AG04450 (cell line): ENCODE results near the gene WDR90. TPM values are rescaled to one million over a fixed set of nuclear protein-coding genes. Genes with fewer than 3 reads are reported as not detected.
A peak's percentile ranks its signal among the peaks of the same experiment; 100 is the strongest.

Source experiments
- CTCF ChIA-PET: fragments of 300-600, 350-600 bp; formaldehyde crosslinking; extraction: SDS; loops from one replicate; lab custom pipeline; 2022; ENCODE audit warnings: antibody characterized with exemption, inconsistent platforms; lab: Charles Lee
- POLR2A ChIA-PET: fragments of 350-600 bp; formaldehyde crosslinking; extraction: SDS; loops from one replicate; lab custom pipeline; 2021; ENCODE audit warnings: antibody characterized with exemption, inconsistent platforms; lab: Yijun Ruan, JAX
- DNase-seq: peaks from one replicate; pipeline ENCODE4 v3.0.0-alpha.2; 2011; ENCODE audit warnings: low read depth, low spot score
- H3K27ac ChIP-seq: one replicate; pipeline ENCODE4 v1.5.1; 2012; ENCODE audit warnings: low read depth, low read length, control low read depth
- H3K27me3 ChIP-seq: one replicate; pipeline ENCODE4 v1.6.0; 2012; ENCODE audit warnings: low read length; ENCODE audit not compliant: control insufficient read depth, insufficient read depth
- H3K4me3 ChIP-seq: 2 replicates; pipeline ENCODE4 v1.5.1; 2011; ENCODE audit warnings: mild to moderate bottlenecking, low read depth, low read length, control low read depth
- H3K9me3 ChIP-seq: 2 replicates; pipeline ENCODE4 v1.5.1; 2012; ENCODE audit warnings: low read length; ENCODE audit not compliant: control insufficient read depth, insufficient read depth
- CTCF ChIP-seq: IDR thresholded peaks from 2 replicates; pipeline ENCODE4 v1.5.1; 2011; ENCODE audit warnings: low read depth, low read length, control low read depth, inconsistent platforms
- polyA plus RNA-seq: library from polyadenylated mRNA; depleted of rRNA; stranded (reverse); fragments of >200 nt; gene quantifications from 2 replicates; pipeline ENCODE4 v1.2.3, GENCODE V29; 2011

WDR90 gene
- polyA plus RNA-seq, 1 experiment, result 2.1 TPM

DNA sequence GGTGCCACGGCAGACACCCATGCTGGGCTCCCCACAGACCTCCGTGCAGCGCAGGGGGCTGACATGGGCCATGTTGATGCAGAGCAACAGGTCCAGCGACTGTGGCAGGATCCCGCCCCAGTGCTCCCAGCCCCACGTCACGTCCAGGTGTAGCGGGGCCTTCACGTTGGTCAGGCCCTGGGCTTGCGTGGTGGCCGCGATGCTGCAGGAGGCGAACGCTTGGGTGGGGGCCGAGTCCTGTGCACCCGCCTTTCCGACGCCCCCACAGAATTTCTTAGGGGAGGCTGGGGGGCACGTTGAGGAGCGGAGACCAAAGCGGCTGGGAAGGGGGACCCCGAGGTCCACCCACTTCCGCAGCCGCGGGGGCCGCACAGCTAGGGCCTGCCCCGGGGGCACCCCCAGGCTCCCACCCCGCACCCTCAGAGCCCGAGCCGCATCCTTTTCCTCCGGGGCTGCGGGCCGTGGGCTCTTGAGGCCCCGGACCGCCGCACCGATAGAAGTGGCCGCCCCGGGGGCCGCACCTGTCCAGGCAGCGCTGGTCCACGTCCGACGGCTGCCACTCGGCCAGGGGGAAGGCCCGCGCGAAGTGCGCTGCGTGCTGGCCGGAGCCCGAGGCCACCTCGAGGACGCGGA lies 13.5 kb upstream of the WDR90 start:
- Histone ChIP-seq H3K9me3 (no peaks in the 10 kb centered on the region; the same call in 1 of the 2 replicates), H3K27me3 (no peaks in the 10 kb centered on the region), H3K27ac (peak overlapping the region; percentile 21), H3K4me3 (peak overlapping the region; percentile 84)
- CTCF ChIA-PET, result no interaction called here
- POLR2A ChIA-PET, result interaction anchor here (0.7 to 1.0 kb wide), 5 partner anchors 8 to 153 kb away, joined by 3 to 10 read pairs (median 5); partner anchors contain the start of genes CAPN15, CHTF18, RPUSD1 and WDR90
- TF ChIP-seq CTCF, result no peak
- no peak for DNase-seq

DNA sequence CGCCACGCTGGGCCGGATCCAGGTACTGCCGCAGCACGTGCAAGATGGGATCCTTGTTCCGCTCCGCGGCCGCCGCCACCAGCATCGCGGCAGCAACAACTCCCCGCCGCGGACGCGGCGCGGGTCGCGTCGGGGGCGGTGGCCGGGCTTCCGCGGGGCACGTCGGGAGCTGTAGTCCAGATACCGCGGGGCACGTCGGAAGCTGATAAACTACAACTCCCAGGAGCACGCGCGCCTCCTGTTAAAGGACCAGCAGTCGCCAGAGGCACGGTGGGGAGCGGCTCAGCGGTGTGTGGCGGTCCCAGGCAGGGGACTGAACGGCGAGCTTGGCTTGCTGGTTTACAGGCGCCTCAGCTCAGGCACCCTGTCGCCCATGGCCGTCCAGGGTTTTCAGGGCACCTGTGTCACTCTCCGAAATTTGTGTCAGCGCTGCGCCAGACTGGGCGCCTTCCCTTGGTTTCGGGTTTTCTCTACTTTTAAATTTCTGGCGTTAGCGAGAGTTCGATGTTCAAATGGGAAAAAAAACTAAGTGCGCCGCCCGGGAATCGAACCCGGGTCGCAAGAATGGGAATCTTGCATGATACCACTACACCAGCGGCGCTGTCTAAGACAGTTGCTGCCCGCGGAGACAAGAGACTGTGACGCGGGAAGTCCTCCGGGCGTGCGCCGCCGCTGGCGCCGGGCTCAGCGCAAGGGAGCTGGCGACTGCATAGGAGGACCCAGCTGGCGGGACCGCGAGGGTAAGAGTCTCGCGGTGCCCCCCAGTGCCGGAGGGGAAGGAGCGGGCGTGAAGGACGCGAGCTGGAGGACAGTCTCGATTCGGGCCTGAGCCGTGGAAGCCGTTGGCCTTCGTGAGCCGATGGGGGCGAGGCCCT lies 12.7 kb upstream of the WDR90 start, which contains the start of gene METTL26:
METTL26 (minus strand) TSS at position 100 of the 875 bp plus-strand sequence; CDS start at position 85, 15 bp downstream.
- no peaks in the 10 kb centered on the region; the same call in 1 of the 2 replicates for H3K9me3 ChIP-seq
- DNase-seq, result peak; percentile 78
- ChIA-PET CTCF (no interaction called here), POLR2A (interaction anchor here (0.7 to 1.0 kb wide), 5 partner anchors 9 to 152 kb away, joined by 3 to 10 read pairs (median 5); partner anchors contain the start of genes CAPN15, CHTF18, RPUSD1 and WDR90)
- H3K4me3 ChIP-seq, result peak within 1 kb of the TSS; percentile 84
- no peaks in the 10 kb centered on the region for H3K27me3 ChIP-seq
- no peak for TF ChIP-seq CTCF
- H3K27ac ChIP-seq, result peak within 1 kb of the TSS; percentile 89

DNA sequence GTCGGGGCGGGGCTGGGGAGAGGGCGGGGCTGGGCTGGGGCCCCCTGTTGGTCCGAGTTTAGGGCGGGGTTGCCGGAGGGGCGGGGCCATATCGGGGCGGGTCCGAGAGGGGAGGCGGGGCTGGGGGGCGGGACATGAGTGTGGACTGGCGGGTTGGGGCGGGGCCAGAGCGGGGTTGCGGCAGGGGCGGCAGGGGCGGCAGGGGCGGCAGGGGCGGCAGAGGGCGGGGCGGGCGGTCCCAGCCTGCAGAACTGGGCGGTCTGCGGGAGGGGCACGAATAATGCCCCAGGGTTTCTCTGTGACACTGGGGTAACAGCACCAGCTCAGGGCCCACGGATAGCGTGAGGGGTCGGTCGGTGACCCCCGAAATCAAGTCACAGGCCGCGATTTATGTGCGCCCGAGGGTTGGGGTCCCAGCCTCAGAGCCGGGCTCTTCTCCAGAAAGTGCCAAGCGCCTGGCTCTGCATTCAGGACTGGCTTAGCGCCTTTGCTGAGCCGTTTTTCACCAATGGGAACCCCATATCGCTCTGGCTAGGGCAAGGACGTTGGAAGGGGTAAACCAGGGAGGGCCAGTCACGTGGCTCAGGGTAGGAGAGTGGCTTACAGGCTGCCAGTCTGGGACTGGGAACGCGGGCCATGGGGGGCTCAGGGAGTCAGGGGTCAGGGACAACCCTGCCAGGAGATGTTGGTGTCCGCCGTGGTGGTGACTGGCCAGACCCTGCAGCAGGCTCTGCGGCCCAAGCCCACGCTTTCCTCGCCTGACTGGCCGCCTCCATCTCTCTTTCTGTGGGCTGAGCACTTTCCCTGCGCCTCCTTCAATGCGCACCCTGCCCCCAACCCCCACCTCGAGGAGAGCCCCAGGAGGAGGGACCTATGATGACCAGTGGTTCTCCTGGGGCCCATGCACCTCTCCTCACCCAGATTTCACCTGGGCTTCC lies 11.8 kb upstream of the WDR90 start:
- CTCF ChIA-PET, result no interaction called here
- POLR2A ChIA-PET, result no interaction called here
- no peaks in the 10 kb centered on the region; the same call in 1 of the 2 replicates for H3K9me3 ChIP-seq
- peak; percentile 72 for DNase-seq
- H3K4me3 ChIP-seq, result peak overlapping the region; percentile 84
- H3K27me3 ChIP-seq, result no peaks in the 10 kb centered on the region
- no peak overlapping the region for H3K27ac ChIP-seq
- no peak for TF ChIP-seq CTCF

DNA sequence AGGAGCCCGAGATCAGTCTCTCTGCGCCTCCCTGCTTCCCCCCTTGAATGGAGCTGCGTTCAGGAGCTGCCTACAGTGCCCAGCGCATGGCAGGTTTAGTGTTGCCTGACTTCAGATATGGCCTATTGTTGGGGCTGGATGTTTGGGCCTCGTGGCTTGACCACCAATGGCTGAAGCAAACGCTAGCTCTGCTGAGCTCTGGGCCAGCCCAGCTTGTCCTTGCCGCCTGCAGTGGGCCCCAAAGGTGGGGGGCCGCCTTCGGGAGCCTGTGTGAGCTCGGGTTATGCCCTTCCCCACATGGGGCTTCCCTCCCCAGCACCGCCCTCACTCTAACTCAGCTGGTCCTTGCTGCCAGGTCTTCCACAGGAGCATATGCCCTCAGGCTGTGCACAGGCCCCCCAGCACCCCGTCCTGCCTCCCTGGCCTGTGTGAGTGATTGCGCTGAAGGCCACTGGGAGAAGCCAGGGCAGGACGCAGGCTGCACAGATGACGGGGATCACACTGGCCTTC lies 11.1 kb upstream of the WDR90 start:
- Histone ChIP-seq H3K27me3 (no peaks in the 10 kb centered on the region), H3K4me3 (no peak overlapping the region), H3K27ac (no peak overlapping the region), H3K9me3 (no peaks in the 10 kb centered on the region; the same call in 1 of the 2 replicates)
- POLR2A ChIA-PET, result no interaction called here
- no peak for DNase-seq
- TF ChIP-seq CTCF, result no peak
- CTCF ChIA-PET, result no interaction called here
